Measurements from ENCODE around the gene SARNP.
"Not testable (repeated sequence)": the region's sequence is repeated elsewhere in the genome, so short reads cannot be mapped to it uniquely, and the experiment has no call there.

The SARNP gene, protein sequence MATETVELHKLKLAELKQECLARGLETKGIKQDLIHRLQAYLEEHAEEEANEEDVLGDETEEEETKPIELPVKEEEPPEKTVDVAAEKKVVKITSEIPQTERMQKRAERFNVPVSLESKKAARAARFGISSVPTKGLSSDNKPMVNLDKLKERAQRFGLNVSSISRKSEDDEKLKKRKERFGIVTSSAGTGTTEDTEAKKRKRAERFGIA

DNA sequence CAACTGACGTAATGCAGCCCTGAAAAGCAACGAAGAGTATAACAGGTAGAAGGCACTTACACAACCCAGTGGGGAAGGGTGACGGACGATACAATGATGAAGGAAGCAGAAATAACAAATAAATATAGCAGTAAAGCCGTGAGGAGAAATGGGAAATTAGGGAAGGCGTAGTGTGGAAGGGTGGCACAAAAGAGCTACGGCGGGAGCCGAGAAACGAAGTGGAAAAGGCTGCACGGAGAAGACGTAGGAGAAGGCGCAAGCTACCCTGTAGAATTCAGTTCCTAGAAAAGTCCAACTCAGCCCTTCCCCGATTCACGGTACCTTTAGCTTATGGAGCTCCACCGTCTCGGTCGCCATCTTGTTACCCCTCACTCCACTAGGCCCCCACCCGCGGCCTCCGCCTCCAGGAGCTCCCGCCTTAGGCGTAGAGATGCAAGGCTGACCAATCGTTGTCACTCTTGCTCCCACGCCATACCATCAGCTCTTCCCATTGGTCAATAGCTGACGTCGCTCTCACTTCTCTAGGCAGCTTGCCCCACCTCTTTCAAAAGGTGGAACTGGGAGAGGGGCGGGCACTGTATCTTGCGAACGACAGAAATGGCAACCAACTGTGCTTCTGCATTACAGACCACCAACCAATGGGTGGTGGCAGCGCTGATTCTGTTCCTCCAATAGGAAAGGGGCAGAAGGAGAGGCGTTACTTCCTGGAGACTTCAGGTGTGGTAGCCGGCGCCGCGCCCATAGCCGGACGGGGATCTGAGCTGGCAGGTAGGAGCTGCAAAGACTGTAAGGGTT lies at the start of gene SARNP, which contains the start of gene ORMDL2:
TSS of gene SARNP (minus strand) at position 380 of the 795 bp plus-strand sequence. CDS start at position 357, 23 bp downstream.
TSS of gene ORMDL2 (plus strand) at position 697 of the 795 bp plus-strand sequence. CDS start 959 bp downstream, outside the sequence.
- peak; percentile 100 for DNase-seq

DNA sequence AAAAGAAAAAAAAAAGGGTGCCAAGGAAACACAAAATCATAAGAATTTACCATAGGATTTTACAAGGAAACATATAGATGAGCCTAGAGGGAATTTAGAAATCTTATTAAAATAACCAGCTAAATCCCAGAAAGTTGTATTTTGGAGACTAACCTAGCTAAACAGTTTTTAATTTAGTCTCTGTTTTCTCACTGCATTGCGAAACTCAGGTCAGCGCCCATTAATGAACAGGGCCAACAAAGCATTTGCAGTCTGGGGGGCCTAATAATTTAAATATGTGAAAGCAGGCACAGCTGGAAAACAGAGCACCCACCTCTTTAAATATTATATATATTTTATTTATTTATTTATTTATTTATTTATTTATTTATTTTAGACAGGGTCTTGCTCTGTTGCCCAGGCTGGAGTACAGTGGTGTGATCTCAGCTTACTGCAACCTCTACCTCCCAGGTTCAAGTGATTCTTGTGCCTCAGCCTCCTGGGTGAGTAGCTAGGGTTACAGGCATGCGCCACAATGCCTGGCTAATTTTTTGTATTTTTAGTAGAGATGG lies 49.0 kb upstream of the SARNP start:
- not testable (repeated sequence) for DNase-seq

DNA sequence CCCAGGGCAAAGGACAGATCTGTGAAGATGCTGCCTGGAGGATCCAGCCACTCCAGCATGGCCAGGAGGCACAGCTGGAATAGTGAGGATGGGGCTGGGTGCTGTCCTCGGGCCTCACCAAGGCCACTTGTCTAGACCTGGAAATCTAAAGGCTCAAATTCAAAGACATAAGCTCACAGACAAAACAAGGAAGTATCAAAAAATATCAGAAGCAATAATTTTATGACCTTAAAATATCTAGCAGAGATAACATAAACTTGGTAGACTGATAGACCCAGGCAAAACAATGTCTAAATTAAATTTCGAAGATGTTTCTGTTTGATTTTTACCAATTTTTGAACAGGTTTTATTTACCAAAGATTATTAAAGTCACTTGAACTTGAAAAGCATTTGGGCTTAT lies 47.8 kb upstream of the SARNP start:
- no peak for DNase-seq

DNA sequence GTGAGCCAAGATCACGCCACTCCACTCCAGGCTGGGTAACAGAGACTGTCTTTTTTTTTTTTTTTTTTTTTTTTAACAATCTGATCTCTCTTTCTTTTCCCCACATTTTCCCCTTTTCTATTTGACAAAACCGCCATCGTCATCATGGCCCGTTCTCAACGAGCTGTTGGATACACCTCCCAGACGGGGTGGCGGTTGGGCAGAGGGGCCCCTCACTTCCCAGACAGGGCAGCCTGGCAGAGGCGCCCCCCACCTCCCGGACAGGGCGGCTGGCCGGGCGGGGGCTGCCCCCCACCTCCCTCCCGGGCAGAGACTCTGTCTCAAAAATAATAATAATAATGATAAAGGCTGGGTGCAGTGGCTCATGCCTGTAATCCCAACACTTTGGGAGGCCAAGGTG lies 45.4 kb upstream of the SARNP start:
- DNase-seq = not testable (repeated sequence)

DNA sequence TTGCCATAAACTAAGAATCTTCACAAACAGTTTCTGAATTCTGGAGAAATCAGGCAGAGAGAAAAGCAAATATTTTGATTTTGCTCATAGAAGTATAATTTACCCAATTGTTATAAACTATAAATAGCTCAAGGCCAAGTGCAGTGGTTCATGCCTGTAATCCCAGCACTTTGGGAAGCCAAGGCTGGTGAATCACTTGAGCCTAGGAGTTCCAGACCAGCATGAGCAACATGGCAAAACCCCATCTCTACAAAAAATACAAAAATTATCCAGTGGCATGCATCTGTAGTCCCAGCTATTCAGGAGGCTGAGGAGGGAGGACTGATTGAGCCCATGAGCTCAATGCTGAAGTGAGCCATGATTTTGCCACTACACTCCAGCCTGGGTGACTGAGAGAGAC lies 44.8 kb upstream of the SARNP start:
- DNase-seq = no peak

DNA sequence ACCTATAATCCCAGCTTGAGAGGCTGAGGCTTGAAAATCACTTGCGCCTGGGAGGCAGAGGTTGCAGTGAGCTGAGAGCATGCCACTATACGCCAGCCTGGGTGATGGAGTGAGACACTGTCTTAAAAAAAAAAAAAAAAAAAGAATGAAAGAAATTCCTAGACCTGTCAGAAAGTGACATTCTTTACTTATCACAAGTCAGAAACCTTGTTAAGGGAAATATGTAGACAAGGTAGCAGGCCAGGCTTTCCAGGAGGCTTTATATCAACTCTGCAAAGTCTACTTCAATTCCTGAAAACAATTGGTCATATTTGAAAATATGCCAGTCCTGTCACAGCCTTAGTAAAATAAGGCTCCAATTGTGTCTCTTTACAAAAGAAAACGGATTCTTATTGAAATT lies 44.3 kb upstream of the SARNP start:
- DNase-seq = no peak

DNA sequence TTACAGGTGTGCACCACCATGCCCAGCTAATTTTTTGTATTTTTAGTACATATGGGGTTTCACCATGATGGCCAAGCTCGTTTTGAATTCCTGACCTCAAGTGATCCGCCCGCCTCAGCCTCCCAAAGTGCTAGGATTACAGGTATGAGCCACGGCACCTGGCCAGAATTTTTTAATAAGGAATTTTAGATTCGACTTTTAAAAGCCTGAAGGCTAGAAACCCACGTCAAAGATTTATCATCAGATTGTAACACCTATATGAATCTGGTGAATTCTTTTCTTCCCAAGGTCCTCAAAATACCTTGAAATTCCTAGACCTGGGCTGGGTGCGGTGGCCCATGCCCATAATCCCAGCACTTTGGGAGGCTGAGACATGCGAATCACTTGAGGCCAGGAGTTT lies 43.9 kb upstream of the SARNP start:
- DNase-seq = no peak

DNA sequence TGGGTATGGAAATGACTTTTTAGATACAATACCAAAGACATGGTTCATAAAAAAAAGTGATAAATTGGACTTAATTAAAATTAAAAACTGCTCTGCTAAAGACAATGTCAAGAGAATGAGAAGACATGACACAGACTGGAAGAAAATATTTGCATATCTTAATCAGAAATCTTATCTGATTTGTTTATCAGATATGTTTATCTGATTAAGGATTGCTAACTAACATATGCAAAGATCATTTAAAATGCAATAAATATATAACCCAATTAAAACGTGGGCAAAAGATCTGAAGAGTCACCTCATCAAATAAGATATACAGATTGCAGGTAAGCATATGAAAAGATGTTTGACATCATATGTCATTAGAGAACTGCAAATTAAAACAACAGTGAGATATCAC lies 35.2 kb upstream of the SARNP start:
- no peak for DNase-seq

DNA sequence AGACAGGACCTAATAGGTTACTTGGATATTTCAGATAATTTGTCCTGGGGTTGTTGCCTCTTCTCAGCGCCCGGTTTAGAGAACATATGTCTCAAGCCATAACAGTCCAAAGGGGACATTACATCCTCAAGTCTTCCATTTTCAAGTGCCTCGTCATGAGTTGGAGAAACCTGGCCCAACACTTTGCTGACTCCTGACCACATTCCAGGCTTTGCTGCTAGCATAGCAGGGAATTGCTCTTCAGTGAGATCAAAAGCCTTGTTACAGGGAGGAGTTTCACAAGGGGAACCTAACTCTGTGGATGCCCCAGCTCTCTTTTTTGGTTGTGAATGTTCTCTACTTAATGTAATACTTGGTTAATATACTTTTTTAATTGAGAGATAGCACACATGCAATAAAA lies 33.4 kb upstream of the SARNP start:
- DNase-seq = no peak

DNA sequence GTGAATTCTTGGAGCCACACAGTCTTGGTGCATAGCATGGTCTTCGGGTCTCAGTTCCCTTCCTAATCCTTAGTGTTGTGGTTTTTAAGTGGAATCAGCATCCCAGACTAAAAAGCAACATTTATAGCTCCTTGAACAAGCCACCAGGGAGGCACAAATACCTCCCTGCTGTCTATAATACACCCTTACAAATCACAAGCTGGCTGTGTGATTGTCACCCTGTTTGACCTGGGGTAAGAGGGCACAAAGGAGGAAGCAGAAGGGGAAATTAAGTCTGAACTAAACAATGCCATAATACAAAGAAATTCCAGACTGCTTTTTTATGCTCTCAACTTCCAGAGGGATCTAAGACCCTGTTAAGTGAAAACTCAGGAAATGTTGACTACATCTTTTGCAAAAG lies 32.9 kb upstream of the SARNP start:
- DNase-seq = no peak

DNA sequence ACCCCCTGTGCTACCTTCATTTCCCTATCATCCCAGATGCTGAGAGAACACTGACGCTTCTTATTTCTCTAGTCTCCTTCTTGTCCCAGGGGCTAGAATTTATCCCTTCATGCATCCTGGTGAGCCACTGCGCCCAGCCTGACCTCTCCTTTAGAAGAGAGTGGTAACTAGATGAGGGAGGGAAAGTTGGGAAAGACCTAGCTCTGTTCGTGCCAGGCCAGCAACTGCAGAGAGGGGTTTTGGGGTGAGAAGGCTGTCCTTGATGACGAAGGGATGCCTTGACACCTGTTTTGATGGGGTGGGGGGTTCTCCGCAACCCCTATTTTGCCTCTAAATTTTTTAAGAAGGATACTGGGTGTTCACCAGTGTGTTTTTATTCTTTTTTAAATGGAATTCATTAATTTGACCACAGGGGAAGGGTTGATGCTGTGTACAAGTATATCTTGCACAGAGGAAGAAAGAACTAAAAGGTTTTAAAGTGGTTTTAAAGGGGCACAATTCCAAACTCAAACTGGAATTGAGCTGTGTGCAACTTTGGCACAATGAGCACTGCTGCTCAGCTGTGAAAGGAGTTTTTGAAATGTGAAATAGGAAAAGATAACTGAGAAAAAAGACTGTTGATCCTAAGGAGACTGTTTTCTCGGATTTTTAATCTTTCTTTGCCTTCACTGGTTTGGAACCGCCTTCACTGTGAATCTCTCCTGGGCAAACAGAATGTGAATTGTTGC lies 32.3 kb upstream of the SARNP start:
- no peak for DNase-seq

DNA sequence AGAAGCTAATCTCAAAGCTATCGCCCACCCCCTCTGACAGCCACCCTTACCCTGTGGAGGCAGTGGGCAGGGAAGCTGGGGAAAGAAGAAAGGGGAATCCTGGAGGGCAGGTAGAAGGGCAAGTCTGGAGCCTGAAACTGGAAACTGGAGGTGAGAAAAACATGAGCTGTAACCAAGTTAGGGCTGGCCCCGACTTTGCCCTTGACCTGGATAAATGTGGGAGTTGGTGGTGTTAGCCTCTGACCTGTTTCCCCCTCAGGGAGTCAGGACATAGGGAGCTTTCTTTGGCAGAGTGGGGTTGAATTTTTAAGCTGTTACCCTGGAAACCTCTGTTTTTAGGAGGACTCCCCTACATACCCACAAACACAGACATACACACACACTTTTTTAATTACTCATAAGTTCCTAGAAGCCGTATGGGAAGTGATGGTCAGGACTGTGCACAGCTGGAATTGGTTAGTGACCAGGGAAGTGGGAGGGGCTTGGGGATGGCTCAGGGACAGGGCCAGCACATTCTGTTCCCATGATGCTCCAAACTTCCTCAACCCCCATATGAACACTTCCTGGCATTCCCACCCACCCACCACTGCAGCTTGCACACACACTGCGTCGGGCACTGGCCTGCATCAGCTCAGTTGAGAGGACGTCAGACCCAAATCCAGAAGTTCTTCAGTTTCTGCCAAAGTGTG lies 30.2 kb upstream of the SARNP start:
- DNase-seq = no peak

DNA sequence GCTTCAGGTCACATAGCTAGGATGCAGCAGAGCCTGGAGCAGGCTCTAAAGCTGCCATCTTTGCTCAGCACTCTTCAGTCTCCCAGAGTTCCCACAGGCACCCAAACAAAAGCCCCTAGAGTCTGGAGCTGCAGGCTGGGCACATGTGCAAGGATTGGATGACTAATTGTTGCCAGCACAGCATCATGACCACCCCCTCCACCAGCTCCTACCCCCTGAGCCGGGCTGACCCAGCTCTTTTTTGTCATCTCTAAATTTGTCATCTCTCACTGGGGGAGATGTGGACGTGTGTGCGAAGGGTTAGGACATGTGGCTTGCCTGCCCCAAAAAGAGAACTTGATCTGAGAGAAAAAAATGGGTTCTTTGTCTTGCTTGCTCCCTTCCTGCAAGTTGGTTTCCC lies 29.5 kb upstream of the SARNP start:
- no peak for DNase-seq

DNA sequence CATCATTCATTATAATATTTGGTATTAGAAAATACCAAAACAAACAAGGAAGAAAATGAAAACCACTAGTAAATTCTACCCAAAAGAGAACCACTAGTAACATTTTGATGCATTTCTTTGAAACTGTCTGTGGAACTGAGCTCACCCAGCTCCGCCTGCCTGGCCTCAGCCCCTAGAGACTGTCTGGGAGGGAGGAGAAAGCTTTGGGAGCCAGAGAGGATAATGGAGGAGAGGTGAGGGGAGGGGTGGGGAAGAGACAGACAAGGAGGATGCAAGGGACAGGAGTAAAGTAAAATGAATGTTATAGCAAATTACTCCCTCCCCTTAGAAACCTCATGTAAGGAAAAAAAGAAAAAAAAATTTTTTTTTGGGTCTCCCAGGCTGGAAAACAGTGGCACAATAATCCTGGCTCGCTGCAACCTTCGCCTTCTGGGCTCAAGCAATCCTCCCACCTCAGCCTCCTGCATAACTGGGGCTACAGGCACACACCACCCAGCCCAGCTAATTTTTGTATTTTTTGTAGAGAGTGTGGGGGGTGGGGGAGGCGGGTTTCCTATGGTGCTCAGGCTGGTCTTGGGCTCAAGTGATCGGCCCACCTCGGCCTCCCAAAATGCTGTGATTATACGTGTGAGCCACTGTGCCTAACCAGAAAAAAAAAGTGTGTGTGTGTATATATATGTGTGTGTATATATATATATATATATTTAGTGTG lies 28.4 kb upstream of the SARNP start:
- DNase-seq = no peak

DNA sequence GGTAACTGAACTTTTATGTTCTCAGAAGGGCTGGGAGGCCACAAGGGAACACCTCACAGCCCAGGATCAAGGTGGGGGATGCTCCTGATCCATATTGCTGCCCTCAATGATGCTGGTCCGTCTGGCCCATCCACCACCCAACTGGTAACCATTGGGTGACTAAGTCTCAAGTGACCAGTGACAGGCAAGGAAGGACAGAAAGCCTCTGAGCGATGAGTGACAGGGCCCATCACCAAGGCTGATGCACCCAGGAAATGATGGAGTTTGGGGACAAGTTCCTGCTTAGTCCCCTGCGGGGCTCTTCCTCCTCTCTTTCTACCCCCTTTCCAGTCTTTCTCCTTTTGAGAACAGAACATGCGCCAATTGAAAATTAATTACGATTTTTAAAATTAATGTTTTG lies 27.8 kb upstream of the SARNP start:
- no peak for DNase-seq

DNA sequence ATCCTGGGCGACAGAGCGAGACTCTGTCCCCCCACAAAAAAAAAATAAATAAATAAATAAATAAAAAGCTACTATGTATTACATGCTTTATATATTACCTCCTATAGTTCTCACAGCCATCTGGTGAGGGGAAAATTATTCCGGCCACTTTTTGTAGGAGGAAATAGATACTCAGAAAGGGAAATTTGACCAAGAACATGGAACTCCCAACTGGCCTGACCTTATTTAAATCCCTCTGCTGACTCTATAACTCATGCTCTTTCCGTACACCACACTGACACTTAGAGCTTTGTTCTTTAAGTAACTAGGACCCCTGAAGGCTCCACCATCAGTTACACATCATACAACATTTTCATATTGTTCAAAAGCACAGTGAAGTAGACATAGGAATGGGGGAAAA lies 27.4 kb upstream of the SARNP start:
- DNase-seq = no peak

DNA sequence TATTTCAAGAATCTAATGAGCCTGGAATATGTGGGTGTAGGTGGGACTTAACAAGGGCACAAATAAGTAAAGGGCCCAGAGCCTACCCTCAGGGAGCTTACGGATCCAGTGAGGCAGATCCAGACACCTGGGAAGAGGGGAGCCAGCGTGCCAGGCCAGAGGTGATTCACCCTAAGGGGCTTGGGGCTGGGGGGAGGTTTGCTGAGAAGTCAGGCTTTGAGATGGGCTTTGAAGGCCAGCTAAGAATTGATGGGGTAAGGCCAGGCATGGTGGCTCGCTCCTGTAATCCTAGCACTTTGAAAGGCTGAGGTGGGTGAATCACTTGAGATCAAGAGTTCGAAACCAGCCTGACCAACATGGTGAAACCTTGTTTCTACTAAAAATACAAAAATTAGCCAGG lies 25.9 kb upstream of the SARNP start:
- no peak for DNase-seq

DNA sequence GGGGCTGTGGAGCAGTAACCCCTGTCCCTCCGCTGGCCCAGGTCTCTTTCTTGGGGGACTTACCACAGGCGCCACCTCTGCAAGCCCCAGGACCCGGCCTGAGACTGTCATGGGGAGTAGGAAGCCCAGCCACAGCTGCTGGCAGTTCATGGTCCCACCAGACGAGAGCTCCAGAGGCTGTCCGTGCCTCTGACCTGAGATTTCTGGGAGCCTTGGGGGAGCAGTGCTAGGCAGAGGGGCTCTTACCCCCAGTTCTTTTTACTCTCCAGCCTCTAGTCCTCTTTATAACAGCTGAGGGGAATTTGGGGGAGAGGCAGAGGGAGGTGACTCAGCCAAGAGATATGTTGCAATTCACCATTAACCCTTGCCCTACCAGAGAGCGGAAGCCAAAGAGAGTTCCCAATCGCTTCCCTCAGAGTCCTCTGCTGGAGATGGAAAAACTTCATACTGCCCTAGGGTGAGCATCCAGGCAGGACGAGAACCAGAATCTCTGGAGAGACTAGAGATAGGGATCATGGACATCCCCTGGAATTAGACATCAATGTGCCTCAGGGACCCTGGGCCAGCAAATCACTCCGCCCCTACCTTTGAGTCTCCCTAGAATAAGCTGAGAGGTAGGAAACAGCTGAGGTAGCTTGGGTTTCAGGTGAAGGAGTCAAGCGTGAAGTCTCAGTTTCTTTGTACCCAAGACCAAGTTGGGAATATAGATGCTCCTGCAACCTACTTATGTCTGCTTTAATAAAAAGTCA lies 25.3 kb upstream of the SARNP start, which contains the start of gene MMP19:
TSS of gene MMP19 (minus strand) at position 256 of the 749 bp plus-strand sequence. CDS start at position 150, 106 bp downstream.
- no peak for DNase-seq

DNA sequence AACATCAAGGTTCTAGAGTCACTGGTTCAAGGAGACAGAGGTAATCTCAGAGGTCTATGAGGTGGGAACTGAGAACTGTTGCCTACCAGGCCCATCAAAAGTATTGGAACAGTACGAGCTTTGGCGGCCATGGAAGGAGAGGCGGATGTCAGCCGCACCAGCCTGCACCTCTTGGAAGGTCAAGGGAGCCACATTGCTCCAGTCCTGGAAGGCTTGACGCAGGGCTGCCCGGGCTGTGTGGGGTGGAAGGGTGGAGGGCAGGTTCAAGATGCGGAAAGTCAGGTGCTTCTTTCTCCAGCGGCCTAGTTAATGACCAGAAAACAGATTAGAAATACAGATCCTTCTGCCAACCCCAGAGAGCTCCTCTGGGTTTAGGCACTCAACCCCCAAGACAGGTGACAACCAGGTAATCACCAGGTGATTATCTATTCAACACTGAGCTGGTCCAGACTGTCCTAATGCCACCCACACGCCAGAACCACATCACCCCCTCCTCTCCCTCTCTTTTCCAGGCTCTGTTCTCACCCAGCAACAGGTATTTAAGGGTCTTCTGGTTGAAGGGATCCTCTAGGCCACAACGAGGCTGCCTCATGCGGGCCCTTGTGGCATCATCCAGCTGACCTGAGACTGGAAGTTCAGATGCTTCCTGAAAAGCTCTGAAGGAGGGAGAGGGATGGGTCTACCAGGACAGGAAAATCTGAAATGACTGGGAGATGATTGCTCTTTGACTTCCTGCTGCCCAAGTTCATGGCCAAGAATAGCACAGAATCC lies 23.2 kb upstream of the SARNP start:
- DNase-seq = no peak

DNA sequence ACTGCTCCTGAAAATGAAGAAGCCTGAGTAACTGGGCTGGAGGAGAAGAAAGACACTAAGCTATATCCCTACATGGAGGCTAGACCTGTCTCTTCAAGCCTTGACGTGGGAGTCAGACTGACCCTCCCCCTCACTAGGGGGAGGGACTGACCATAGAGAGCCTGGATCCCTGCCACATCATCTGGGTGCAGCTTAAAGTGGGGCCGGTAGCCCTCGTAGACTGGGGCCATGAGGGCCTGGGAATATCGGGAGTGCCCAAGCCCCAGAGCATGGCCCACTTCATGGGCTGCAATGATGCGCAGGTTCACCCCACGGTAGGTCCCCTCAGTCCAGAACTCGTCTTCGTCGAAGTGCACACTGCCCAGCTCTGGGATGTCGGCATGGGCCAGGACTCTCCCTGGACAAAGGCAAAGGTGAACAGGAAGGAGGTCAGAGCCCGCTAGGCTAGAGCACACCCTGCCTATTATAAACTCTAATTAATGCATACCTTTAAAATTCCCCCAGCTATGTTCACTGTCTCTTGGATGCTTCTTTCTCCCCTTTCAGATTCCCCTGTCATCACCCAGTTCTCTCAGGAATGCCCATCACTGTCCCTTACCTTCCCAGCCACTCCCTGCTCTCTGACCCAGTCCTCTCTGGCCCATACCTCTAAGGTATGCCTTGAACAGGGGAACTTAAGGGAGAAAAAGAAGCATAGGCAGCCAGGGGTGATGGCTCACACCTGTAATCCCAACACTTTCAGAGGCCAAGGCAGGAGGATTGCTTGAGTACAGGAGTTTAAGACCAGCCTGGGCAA lies 22.0 kb upstream of the SARNP start:
- no peak for DNase-seq

Measured in NCI-H82 (cell line).